Psoas muscle (tissue), 8 donors: ENCODE measurements around the gene INTU. TPM values are rescaled to one million over a fixed set of nuclear protein-coding genes. Genes with fewer than 3 reads are reported as not detected.
A peak's percentile ranks its signal among the peaks of the same experiment; 100 is the strongest.
"Not testable (repeated sequence)": the region's sequence is repeated elsewhere in the genome, so short reads cannot be mapped to it uniquely, and the experiment has no call there.

Experiments used
- ATAC-seq, 4 donors: fragments of 200-7000 bp; cut with Tn5 transposase; one replicate each; pipeline ENCODE4 v1.9.1; 2020; ENCODE audit warnings: moderate library complexity in 3 of 4, mild to moderate bottlenecking in 2 of 4
- DNase-seq, 2 donors: peaks; one replicate each; pipeline ENCODE4 v3.0.0-alpha.2; 2020
- H3K27ac ChIP-seq: fragments of 200-600 bp; one replicate; pipeline ENCODE4 v1.8.0; 2022
- H3K27me3 ChIP-seq, 3 donors: fragments of 200-600 bp in 1 of 3; one replicate each; pipeline versions ENCODE4 v1.6.1 to v1.8.0; 2013 to 2022; ENCODE audit warnings: low read length in 2 of 3, mild to moderate bottlenecking in 2 of 3, moderate library complexity in 1 of 3; ENCODE audit not compliant: insufficient read depth in 3 of 3
- H3K36me3 ChIP-seq, 2 donors: fragments of 200-600 bp in 1 of 2; one replicate each; pipeline versions ENCODE4 v1.6.1 to v1.8.0; 2013 to 2022; ENCODE audit warnings: low read depth in 1 of 2, mild to moderate bottlenecking in 1 of 2, moderate library complexity in 1 of 2; ENCODE audit not compliant: insufficient read depth in 1 of 2
- H3K4me1 ChIP-seq: fragments of 200-600 bp; one replicate; pipeline ENCODE4 v1.8.0; 2022
- H3K4me3 ChIP-seq: fragments of 200-600 bp; one replicate; pipeline ENCODE4 v1.8.0; 2022; ENCODE audit warnings: mild to moderate bottlenecking
- H3K9me3 ChIP-seq: fragments of 200-600 bp; one replicate; pipeline ENCODE4 v1.8.0; 2022
- CTCF ChIP-seq: fragments of 200-600 bp; IDR thresholded peaks from one replicate; pipeline ENCODE4 v1.8.0; 2022; ENCODE audit warnings: antibody characterized with exemption
- WGBS, 3 donors: extraction: QIAGEN DNeasy Blood & Tissue Kit; methylation state at CpG; one replicate each; pipeline versions ENCODE4 v1.1.6 to v1.1.7; 2013; 5-methylcytosine and 5-hydroxymethylcytosine counted together
- intact Hi-C, 2 donors: fragments of 100-400 bp; cut with DNase I; formaldehyde crosslinking; loops; one replicate each; pipeline versions ENCODE4 v1.11.0 to v1.14.2; 2022
- long read RNA-seq, 2 donors: library from polyadenylated mRNA; unstranded; transcript quantifications; one replicate each; pipeline ENCODE4 v2.0.0, GENCODE V29; 2021
- polyA plus RNA-seq, 3 donors: library from polyadenylated mRNA; stranded (reverse); fragments of 200-250 nt; gene quantifications; one replicate each; pipeline ENCODE4 v1.2.3, GENCODE V29; 2013
- total RNA-seq, 4 donors: library from RNA; stranded (reverse); fragmentation: NEBNext Ultra II Directional in 2 of 4; extraction: Animal tissue kit (Norgen Biotek cat#: 25700) in 2 of 4; gene quantifications; one replicate each; pipeline versions ENCODE4 v1.2.1 to v1.2.4, GENCODE V29; 2021 to 2023
- donor health status: healthy with polysubstance abuse.
- donor health status: DM: no; HTN: no; CAD: no; lungs with moderate emphysema.
- donor health status: Bipolar disorder and iron deficiency.
- donor health status: healthy.
- donor health status: DM: yes; HTN: yes; CAD: no.
- donor health status: DM: no; HTN: no; CAD: no.
- donor health status: DM: no; HTN: no; CAD: no.
- donor health status: DM: yes; HTN: yes; CAD: no.

The INTU gene
- total RNA-seq (1 to 10 TPM; 2.0 to 4.5 (median 2.3) TPM), polyA plus RNA-seq (1 to 10 TPM; 1.3 to 2.0 (median 1.5) TPM)
- long read RNA-seq, donor 1, partial matches to known transcripts: 1 of 1 reads
- long read RNA-seq, donor 1, other reads (novel, unspliced or antisense): 0 of 1 reads
- long read RNA-seq, donor 2, partial matches to known transcripts: 1 of 1 reads
- long read RNA-seq, donor 2, other reads (novel, unspliced or antisense): 0 of 1 reads

- Histone ChIP-seq H3K27me3 (no peaks in the 10 kb centered on the region), H3K36me3 (no peaks in the 10 kb centered on the region), H3K27ac (peak within 1 kb of the TSS; percentile 31), H3K4me3 (peak within 1 kb of the TSS; percentile 92), H3K9me3 (no peaks in the 10 kb centered on the region), H3K4me1 (peaks cover 4% of the 10 kb centered on the region)
- peak; percentile 92 to 94 for DNase-seq
- peak; percentile 99 to 100 (median 100) for ATAC-seq
- WGBS, 3 donors: 1% methylated on average over 38 of the region's 38 CpGs
- TF ChIP-seq CTCF: no peak
- intact Hi-C loops: no loop called here
Measured at GRCh38 chr4:127632420-127633403, at the start of gene INTU. Gene INTU, plus strand, starts transcription at chr4:127632957. Its CDS starts 78 bp downstream, at chr4:127633035.

- not testable (repeated sequence) for H3K9me3 ChIP-seq
- WGBS, 3 donors: 84 to 95% (median 90%) methylated on average over 4 of the region's 4 CpGs
Measured at GRCh38 chr4:127586496-127586895, 46.3 kb upstream of the INTU start.

GRCh38 chr4:127586922-127587571, 45.7 kb upstream of the INTU start:
- H3K27me3 ChIP-seq: no peaks in the 10 kb centered on the region
- 3 to 4% (median 4%) methylated on average over 1 of the region's 1 CpG for WGBS, 3 donors
- DNase-seq (no peak), ATAC-seq (no peak)
- intact Hi-C loops: no loop called here
- peak; percentile 41 for TF ChIP-seq CTCF
- H3K27ac ChIP-seq: no peak overlapping the region
- H3K9me3 ChIP-seq: no peaks in the 10 kb centered on the region
- no peaks in the 10 kb centered on the region for H3K4me1 ChIP-seq
- H3K36me3 ChIP-seq: no peaks in the 10 kb centered on the region
- H3K4me3 ChIP-seq: no peak overlapping the region

More at GRCh38 chr4:127586496-127586895, 46.3 kb upstream of the INTU start:
- H3K4me1 ChIP-seq, ATAC-seq, H3K27me3 ChIP-seq, H3K4me3 ChIP-seq, H3K36me3 ChIP-seq, H3K27ac ChIP-seq, intact Hi-C loops, DNase-seq: not testable (repeated sequence)

- intact Hi-C loops, H3K27me3 ChIP-seq, H3K36me3 ChIP-seq, H3K4me1 ChIP-seq, H3K9me3 ChIP-seq, ATAC-seq, H3K27ac ChIP-seq, DNase-seq, H3K4me3 ChIP-seq: not testable (repeated sequence)
- 96 to 99% (median 97%) methylated on average over 6 to 9 of the region's 12 CpGs for WGBS, 3 donors
Measured at GRCh38 chr4:127589153-127589552, 43.6 kb upstream of the INTU start.

GRCh38 chr4:127598656-127599055, 34.1 kb upstream of the INTU start:
- H3K27me3 ChIP-seq: no peaks in the 10 kb centered on the region
- TF ChIP-seq CTCF: no peak
- H3K4me1 ChIP-seq: no peaks in the 10 kb centered on the region
- H3K27ac ChIP-seq: no peak overlapping the region
- no peak overlapping the region for H3K4me3 ChIP-seq
- intact Hi-C loops: no loop called here
- DNase-seq (no peak), ATAC-seq (no peak)
- no peaks in the 10 kb centered on the region for H3K9me3 ChIP-seq
- H3K36me3 ChIP-seq: no peaks in the 10 kb centered on the region
